GM18909 (cell line): Measurements from ENCODE around the gene NPHS2.

Experiments
- ATAC-seq: cut with Tn5 transposase; IDR thresholded peaks from one replicate; pipeline ENCODE4 v1.9.1; 2021; ENCODE audit warnings: mild to moderate bottlenecking; ENCODE audit not compliant: unreplicated experiment, poor library complexity

NPHS2 gene

DNA sequence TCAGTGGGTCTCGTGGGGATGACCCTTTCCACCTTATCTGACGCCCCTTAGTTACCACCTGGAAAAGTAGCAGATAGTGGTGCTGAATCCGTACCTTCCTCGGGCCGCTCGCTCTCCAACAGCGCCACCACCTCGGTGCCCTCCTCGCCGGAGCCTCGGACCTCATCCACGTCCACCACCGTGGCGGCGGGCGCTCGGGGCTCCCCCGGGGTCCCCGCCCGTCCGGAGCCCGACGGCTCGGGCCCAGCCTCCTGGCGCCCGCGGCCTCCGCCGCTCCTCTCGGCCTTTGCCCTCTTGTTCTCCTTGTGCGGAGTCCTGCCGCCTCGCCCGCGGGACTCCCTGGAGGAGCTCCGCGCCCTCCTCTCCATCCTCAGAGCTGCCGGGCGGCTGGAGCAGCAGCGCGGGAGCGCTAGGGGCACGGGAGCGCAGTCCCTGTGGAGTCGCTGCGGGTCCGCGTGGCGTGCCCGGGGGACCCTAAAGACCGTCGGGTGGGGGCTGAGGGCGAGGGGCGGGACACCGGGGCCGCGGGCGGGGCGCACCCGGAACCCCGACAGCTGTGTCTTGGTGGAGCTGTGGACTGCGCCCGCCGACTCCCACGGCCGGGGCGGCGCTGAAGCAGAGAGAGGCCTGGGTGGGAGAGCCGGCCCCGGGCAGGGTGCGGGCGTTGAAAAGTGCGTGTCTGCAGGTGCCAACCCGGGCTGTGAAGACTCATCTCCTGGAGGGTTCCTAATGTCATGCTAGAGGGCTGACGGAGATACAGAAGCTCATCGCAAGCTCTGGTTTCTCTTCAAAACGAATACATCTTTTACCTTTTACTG is at the start of gene NPHS2:
Gene NPHS2, minus strand, starts transcription at position 452 of the 818 bp plus-strand sequence. Its CDS starts 84 bp downstream, at position 368.
- ATAC-seq: no peak

DNA sequence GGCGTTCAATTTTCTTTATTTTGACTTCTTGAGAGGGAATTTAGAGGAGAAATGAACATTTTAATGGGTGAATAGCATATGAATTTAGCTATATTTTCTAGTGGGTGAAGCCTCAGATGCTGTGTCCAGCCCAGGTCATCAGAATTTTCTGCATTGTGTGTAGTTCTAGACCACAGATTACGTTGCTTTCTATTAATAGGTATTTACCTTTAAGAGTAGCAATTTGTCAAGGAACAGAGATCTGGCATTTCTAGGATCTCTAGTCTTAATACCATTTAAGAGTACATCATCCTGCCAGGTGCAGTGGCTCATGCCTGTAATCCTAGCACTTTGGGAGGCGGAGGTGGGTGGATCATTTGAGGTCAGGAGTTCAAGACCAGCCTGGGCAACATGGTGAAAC is 36.6 kb upstream of the NPHS2 start:
- ATAC-seq: no peak

DNA sequence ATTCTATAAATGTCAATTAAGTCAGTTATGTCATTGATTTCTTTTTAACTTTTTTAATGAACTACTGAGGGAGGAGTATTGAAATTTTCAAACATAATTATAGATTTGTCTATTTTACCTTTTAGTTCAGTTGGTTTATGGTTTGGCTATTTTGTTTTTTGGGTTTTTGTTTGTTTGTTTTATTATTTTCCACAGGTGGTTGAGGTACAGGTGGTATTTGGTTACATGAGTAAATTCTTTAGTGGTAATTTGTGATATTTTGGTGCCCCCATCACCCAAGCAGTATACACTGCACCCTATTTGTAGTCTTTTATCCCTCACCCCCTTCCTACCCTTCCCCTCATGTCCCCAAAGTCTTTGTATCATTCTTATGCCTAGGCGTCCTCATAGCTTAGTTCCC is 25.3 kb upstream of the NPHS2 start:
- no peak for ATAC-seq

DNA sequence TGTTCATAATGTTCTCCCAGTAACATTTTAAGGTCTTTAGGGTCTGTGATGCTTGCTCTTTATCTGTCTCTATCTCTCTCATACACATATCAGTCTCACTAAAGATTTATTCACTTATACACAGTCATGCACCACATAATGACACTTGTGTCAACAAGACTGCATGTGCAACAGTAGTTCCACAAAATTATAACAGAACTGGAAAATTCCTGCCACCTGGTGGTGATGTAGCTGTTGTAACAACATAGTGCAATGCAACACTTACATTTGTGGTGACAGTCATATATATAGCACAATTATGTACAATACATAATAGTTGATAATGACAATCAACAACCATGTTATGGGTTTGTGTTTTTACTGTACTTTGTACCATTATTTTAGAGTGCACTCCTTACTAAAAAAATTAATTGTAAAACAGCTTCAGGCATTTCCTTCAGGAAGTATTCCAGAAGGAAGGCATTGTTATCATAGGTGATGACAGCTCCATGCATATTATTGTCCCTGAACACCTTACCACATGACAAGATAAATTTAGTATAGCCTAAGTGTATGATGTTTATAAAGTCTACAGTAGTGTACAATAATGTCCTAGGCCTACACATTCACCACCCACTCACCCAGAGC is 24.0 kb upstream of the NPHS2 start:
- no peak for ATAC-seq

DNA sequence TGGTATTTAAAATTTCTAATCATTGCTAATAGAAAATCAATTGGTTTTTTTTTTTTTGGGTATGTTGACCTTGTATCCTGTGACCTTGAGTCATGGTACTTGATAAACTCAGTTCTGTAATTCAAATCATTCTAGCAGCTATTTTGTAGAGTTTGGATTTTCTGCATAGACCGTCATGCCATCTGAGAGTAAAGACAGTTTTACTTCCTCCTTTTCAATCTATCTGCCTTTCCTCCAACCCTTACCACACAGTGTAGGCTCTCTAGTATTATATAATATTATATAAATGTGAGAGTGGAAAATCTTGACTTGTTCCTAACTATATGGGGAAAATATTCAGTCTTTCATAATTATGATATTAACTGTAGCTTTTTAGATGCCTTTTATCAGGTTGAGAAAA is 22.9 kb upstream of the NPHS2 start:
- no peak for ATAC-seq

DNA sequence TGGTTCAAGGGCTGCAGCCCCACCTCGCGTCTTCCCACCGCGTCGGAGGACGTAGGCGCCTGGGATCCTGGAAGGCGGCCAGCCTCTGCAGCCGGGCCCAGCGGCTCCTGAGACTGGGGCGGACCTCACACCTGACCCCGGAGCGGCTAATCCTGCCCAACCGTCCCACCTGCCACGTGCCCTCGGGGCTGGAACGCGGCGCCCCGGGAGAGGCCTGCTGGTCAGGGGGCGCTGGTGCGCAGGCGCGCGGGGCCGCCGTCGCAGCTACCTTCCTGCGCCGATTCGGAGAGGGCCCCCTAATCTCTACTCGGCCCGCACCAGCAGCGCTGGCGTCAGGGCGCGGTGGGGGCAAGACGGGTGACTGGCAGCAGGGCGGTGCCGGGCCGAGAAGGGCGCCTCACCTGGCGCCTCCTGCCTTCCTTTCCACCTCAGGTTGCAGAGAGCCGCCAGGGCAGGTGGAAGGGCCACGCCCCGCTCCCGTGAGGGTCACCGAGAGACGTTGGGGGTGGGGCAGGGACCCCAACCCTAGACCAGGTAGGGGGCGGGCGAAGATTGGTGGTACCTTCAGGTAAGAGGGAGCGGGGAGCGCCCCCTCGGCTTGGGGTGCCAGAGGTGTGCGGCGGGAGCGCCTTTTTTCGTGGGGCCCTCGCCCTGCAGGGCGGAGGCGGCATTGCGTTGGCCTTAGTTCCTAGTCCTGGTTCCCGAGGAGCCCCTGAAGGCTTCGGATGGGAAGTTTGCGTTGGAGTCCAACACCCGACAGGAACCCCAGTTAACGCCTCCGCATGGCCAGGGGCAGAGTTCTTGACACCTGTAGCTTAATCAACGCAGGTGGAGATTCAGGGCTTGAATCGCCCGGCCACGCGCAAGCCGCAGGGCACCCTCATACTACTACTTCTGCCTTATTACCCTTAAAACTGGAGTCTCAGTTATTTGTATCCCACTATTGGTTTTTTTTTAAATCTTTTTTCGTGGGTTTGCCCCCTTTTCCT is 16.1 kb upstream of the NPHS2 start, which contains the start of gene TDRD5:
Gene TDRD5, plus strand, starts transcription at position 241 of the 989 bp plus-strand sequence. CDS start 784 bp downstream, outside the sequence.
- no peak for ATAC-seq

DNA sequence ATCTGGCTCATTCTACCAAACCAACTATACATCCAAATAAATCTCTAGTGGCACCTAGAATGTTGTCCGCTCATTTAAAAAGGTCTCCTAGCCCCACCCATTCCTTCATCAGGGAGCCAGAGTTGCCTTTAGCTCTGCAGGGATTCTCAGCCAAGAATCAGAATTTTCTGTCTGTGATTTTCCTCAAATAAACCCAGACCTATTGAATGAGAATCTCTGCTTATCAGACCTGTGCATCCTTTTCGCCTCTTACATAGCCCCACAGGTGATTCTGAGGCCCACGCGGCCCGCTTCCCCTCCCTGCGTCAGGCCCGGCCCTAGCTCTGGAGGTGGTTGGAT is 15.5 kb upstream of the NPHS2 start:
- ATAC-seq: no peak

DNA sequence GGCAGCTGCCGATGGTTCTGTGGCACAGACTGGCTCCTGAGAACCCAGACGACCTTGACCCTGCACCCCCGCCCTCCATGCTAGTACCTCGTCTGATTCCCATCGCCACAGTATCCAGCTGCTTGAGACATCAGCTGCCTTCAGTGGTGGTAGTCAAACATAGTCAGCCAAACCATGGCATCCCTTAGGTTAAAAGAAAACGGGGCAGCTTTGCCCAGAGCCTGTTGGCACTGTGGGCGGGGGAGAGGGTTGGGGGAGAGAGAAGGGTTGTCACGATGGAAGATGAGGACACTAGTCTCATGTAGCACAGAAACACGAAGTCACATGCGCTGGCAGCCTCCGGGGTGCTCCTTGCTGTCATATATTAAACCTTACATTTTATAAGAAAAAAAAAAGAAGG is 14.9 kb upstream of the NPHS2 start:
- ATAC-seq: no peak

DNA sequence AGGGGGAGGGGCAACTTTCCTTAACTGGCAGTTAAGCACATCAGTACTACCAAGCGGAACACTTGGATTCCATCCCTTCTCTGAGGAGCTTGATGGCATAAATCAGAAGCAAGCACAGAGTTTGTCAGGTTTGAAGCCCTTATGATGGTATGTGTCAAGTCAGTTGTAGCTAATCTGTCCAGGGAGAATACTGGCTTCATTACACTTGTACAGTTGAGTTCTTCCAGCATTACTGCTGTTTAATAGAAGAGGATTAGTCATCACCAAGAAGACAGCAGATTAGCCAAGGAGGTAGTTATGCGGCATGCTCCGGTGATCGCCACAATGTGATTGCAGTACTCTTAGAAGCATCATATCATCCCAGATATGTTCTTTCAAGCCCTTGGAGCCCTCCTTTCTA is 13.8 kb upstream of the NPHS2 start:
- ATAC-seq: no peak

DNA sequence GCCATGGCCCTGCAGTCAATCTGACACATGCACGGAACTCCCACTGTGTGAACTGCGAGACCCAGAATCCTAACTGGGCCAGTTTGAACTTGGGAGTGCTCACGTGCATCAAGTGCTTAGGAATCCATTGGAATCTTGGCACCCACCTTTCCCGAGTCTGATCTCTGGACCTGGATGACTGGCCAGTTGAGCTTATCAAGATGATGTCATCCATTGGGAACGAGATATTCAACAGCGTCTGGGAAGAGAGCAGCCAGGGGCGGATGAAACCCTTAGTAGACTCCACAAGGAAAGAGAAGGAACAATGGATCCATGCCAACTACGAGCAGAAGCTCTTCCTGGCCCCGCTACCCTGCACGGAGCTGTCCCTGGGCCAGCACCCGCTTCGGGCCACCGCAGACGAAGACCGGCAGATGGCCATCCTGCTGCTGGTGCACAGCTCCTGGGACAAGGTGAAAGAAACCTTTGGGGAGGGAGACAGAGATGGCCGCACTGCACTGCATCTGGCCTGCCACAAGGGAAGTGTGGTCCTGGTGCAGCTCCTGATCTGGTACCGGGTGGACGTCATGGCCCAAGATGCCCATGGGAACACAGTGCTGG is 12.8 kb upstream of the NPHS2 start:
- no peak for ATAC-seq

DNA sequence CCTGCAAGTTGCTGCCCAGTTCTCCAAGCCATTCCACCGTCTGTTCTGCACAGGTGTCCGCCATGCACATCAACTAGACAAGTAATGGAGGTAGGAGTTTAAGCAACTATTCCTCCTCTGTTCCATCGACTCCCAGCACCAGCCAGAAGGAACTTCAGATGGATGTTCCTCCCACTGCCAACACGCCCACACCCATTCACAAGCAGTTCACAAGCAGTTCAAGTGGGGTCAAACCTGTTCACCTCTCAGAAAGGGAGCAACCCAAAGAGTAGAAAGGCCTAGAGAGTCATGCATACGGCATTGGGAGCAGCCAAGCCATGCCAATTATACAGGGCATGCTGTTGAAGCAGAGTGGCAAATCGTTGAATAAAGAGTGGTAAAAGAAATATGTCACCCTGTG is 11.6 kb upstream of the NPHS2 start:
- no peak for ATAC-seq

DNA sequence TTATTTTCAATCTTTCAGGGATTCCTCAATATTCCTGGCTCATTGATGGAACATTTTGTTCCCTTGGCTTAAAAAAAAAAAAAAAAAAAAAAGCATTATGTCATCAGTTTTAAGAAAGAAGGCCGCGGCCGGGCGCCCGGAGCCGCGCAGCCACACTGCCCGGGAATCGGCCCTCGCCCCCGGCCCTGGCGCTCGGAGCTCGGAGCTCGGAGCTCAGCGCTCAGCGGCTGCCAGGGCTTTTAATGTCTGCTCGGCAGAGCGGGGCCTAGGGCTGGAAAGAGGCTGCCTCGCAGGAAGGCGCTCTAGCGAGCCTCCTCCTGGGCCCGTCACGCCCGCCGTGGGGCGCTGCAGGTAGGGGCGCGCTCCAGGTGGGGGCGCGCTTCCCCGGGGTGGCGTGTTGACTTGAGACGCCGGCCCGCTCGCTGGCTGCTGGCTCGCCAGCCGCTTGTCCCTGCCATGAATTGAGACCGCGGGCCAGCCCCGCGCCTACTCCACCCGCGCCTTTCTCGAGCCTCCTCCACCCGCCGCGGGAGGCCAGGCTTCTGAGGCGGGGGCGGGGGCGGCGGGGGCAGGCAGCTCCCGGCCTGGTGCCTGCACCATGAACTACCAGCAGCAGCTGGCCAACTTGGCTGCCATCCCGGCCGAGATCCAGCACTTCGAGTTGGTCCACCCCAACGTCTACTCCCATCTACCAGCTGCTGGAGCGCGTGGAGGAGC is 10.5 kb upstream of the NPHS2 start:
- no peak for ATAC-seq

DNA sequence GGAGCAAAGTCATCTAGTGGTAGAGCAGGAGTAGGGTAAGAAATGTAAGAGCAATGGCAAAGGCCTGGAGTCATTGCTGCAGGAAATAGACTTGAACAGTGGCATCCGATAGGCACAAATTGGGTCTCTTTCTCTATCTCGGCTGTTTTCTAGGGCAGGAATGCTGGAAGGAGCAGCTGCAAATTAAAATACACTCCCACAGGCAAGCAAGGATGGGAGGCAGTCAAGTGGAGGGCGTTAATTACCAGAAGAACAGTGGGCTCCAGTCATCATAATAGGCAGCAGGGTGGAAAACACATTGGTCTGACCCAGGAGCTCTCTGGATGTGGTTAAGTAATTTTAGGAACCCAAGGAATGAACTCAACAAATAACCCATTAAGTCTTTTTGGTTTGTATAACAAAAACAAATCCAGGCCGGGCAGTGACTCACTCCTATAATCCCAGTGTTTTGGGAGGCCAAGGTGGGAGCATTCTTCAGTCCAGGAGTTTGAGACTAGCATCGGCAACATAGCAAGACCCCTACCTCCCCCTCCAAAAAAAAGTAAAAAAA is 8.1 kb upstream of the NPHS2 start:
- no peak for ATAC-seq

DNA sequence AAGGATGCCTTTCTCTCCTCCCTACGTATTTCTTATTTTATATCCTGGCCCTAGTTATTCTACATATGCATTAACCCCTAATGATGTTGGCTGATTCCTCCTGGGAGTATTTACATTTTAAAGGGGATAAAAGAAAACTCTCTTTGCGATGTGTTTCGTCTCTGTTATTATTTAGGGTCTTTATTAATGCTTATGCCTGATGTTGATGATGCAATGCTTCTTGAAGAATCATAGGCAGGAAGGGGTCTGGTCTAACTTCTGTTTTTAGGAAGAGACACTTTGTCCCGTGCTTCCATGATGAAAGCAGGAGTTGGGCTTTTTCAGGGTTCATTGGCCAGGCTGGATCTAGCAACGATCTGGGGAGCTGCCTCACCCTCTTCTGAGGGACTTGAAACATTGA is 761 bp upstream of the NPHS2 start:
- ATAC-seq: no peak

DNA sequence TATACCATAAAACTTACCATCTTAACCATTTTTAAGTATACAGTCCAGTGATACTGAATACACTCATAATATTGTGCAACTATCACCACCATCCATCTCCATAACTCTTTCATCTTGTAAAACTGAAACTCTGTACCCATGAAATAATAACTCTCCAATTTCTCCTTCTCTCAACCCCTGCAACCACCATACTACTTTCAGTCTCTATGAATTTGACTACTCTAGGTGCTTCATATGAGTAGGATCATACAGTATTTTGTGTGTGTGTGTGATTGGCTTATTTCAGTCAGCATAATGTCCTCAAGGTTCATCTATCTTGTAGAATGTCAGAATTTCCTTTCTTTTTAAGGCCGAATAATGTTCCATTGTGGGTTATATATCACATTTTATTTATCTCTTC is 17.7 kb downstream of the NPHS2 start:
- no peak for ATAC-seq

DNA sequence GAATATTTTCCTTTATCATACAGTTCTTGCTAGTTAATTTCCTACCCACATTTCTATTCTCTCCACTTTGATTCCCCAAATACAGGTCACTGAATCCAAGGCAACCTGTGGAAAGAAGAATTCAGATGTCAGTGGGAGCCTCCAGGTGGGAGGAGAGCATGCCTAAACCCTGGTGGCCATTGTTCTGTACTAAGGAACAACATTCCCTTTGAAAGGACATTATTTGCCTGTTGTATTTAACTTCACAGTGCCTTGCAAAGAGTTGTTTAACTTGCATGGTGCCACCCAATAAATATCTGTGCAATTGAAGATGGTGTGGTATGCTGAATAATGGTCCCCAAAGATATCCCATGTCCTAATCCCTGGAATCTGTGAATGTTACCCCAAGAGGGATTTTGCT is 21.3 kb downstream of the NPHS2 start:
- no peak for ATAC-seq

DNA sequence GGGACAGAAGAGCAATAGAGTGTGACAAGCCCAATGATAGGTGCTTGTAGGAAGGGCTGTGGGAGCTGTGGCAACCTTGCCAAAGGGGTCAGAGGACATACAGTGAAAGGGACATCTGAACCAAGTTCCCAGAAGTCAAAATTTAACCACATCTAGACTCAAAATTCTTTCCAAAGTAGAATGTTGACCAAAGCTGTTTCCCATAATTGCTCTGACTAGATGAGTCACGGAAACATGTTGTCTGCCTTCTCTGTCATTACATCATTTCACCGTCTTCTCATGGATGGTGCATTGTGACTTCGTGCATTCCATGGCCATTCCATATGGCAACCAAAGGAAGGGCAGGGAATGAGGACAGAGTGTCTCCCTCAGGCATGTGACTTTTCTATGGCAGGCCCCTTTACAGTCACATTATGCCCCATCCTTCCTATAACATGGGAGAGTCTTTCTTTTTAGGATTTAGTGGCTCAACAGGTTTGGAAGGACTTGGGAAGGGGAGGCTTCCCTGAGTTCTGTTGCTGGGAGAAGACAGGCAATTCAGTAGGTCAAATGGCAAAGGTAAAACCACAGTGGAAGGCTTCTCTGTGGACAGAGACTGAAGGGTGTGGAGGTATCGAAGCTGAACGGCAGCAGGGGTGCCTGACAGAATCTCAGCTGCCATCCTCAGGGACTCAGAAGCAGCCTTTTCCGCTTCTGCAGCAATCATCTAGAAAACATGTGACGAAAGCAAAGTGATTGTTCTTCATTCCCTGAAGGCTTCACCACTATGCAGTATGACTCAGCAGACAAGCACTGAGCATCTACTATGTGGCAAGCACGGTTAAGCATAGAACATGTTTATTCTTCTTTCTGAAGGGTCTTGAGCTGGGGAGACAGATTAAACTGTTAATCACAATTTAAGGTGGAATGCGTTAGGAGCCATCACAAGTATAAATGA is 24.7 kb downstream of the NPHS2 start:
- no peak for ATAC-seq

DNA sequence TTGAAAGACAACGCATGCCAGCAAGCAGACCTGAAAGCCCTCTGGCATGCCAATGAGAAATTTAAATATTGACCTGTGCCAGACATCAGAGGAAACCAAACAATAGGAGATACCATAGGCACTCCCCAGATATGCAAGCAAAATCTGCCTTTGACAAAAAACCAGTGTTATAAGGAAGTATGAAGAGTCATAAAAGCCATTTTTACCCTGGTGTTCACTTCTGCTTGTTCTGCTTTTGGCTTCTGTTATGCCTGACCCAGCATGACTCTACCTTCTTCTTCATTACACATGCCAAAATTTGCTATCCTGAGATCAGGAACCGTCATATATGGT is 26.4 kb downstream of the NPHS2 start:
- ATAC-seq: no peak
